Measurements from ENCODE around the gene MOXD1. TPM values are rescaled to one million over a fixed set of nuclear protein-coding genes. Genes with fewer than 3 reads are reported as not detected.

The MOXD1 gene
- total and polyA plus RNA-seq, 2 experiments from 2014 or later, result 9.0 to 16.8 TPM

- TF ChIP-seq EZH2phosphoT487 (IDR thresholded peaks at IDR 0.05; ENCODE audit: low read depth, severe bottlenecking, unreplicated experiment), result no peak
- TF ChIP-seq CTCF (IDR thresholded peaks at IDR 0.05; ENCODE audit: poor library complexity), result no peak
- TF ChIP-seq EZH2 (IDR thresholded peaks at IDR 0.05; ENCODE audit: borderline replicate concordance), result no peak
- Histone ChIP-seq H3K9me3 (ENCODE audit: low read depth) (peaks cover 2% of the 10 kb centered on the region), H3K27ac (no peak overlapping the region), H3K27me3 (no peaks in the 10 kb centered on the region), H3K4me2 (no peak overlapping the region), H3K4me1 (ENCODE audit: insufficient read depth) (no peaks in the 10 kb centered on the region), H3K4me3 (no peak overlapping the region), H3K36me3 (replicated peaks; ENCODE audit: insufficient read depth, low read depth) (no peaks in the 10 kb centered on the region), H2AFZ (no peak overlapping the region), H3K79me2 (no peaks in the 10 kb centered on the region), H4K20me1 (ENCODE audit: insufficient read depth, poor library complexity, severe bottlenecking) (no peaks in the 10 kb centered on the region), H3K9me2 (replicated peaks; ENCODE audit: insufficient read depth) (no peaks in the 10 kb centered on the region)
- 90% methylated on average over 3 of the region's 3 CpGs for WGBS (ENCODE audit: low lambda C conversion rate, missing lambda C conversion rate)
- no peak for DNase-seq (ENCODE audit: low spot score)
Measured at GRCh38 chr6:132423839-132424238, 22.6 kb upstream of the MOXD1 start.

GRCh38 chr6:132418235-132418965, 17.1 kb upstream of the MOXD1 start:
- H3K36me3 ChIP-seq (replicated peaks; ENCODE audit: insufficient read depth, low read depth), result no peaks in the 10 kb centered on the region
- 71% methylated on average over 6 of the region's 6 CpGs for WGBS (ENCODE audit: low lambda C conversion rate, missing lambda C conversion rate)
- no peaks in the 10 kb centered on the region for H4K20me1 ChIP-seq (ENCODE audit: insufficient read depth, poor library complexity, severe bottlenecking)
- H3K79me2 ChIP-seq, result no peaks in the 10 kb centered on the region
- no peak for TF ChIP-seq CTCF (IDR thresholded peaks at IDR 0.05; ENCODE audit: poor library complexity)
- no peak for TF ChIP-seq EZH2 (IDR thresholded peaks at IDR 0.05; ENCODE audit: borderline replicate concordance)
- TF ChIP-seq EZH2phosphoT487 (IDR thresholded peaks at IDR 0.05; ENCODE audit: low read depth, severe bottlenecking, unreplicated experiment), result no peak
- no peak for DNase-seq (ENCODE audit: low spot score)
- peaks cover 2% of the 10 kb centered on the region for H3K9me3 ChIP-seq (ENCODE audit: low read depth)
- H3K9me2 ChIP-seq (replicated peaks; ENCODE audit: insufficient read depth), result no peaks in the 10 kb centered on the region
- no peaks in the 10 kb centered on the region for H3K27me3 ChIP-seq
- no peak overlapping the region for H2AFZ ChIP-seq
- H3K4me2 ChIP-seq, result no peak overlapping the region
- H3K4me3 ChIP-seq, result no peak overlapping the region
- no peak overlapping the region for H3K27ac ChIP-seq
- H3K4me1 ChIP-seq (ENCODE audit: insufficient read depth), result no peaks in the 10 kb centered on the region

- Histone ChIP-seq H3K36me3 (replicated peaks; ENCODE audit: insufficient read depth, low read depth) (no peaks in the 10 kb centered on the region), H3K9me2 (replicated peaks; ENCODE audit: insufficient read depth) (no peaks in the 10 kb centered on the region), H3K4me1 (ENCODE audit: insufficient read depth) (no peaks in the 10 kb centered on the region), H3K9me3 (ENCODE audit: low read depth) (no peaks in the 10 kb centered on the region), H3K4me3 (no peak overlapping the region), H3K27ac (no peak overlapping the region), H3K4me2 (no peak overlapping the region), H2AFZ (no peak overlapping the region), H3K27me3 (no peaks in the 10 kb centered on the region), H3K79me2 (no peaks in the 10 kb centered on the region), H4K20me1 (ENCODE audit: insufficient read depth, poor library complexity, severe bottlenecking) (no peaks in the 10 kb centered on the region)
- TF ChIP-seq EZH2phosphoT487 (IDR thresholded peaks at IDR 0.05; ENCODE audit: low read depth, severe bottlenecking, unreplicated experiment), result no peak
- no peak for TF ChIP-seq EZH2 (IDR thresholded peaks at IDR 0.05; ENCODE audit: borderline replicate concordance)
- TF ChIP-seq CTCF (IDR thresholded peaks at IDR 0.05; ENCODE audit: poor library complexity), result no peak
- 80% methylated on average over 5 of the region's 5 CpGs for WGBS (ENCODE audit: low lambda C conversion rate, missing lambda C conversion rate)
- DNase-seq (ENCODE audit: low spot score), result no peak
Measured at GRCh38 chr6:132414761-132415160, 13.5 kb upstream of the MOXD1 start.

Measured in hepatocyte (in vitro differentiated cells).